Measurements from ENCODE around the gene ESF1.

DNA sequence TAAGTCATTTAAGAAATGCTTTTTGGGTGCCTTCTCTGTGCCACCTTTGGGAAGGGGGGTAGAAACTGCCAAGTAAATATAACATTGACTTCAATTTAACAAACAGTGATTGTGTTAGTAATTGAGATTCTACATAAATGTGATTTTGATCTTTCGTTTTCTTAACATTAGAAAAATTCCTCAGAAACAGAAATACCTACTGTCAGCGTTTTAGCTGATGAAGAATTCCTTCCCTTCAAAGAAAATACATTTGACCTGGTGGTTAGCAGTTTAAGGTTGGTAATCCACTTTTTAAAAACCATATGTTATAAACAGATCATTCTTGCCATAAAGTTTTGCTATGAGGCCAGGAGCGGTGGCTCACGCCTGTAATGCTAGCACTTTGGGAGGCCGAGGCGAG is 9.9 kb upstream of the ESF1 start:
- TF ChIP-seq CTCF (IDR thresholded peaks at IDR 0.05; ENCODE audit: poor library complexity) (no peak), EZH2 (IDR thresholded peaks at IDR 0.05; ENCODE audit: borderline replicate concordance) (no peak)
